ENCODE data around the gene TNNT2. TPM values are rescaled to one million over a fixed set of nuclear protein-coding genes. Genes with fewer than 3 reads are reported as not detected.

The TNNT2 gene
- total and polyA plus RNA-seq, 11 donors: 5,987 to 28,496 (median 7,745) TPM

GRCh38 chr1:201399352-201400126, 22.1 kb upstream of the TNNT2 start:
- Histone ChIP-seq H3K36me3 (no peaks in the 10 kb centered on the region), H3K27ac (no peak overlapping the region), H3K27me3 (peaks cover 0 to 36% (median 15%) of the 10 kb centered on the region in 9 donors), H3K4me1 (peaks cover 0 to 46% (median 13%) of the 10 kb centered on the region in 12 donors), H3K4me3 (peak overlapping the region in 9 of 12 donors; percentile 9 to 33 (median 22)), H3K9me3 (no peaks in the 10 kb centered on the region)
- intact Hi-C loops (cut with DNase I): no loop called here
- DNase-seq (no peak), ATAC-seq (peak in 2 of 4 donors; percentile 6 to 23)
- 15 to 60% (median 22%) methylated on average over 14 to 62 of the region's 62 CpGs for WGBS, 4 donors
- TF ChIP-seq CTCF (IDR thresholded peaks at IDR 0.05): no peak
- no peak for TF ChIP-seq POLR2A (IDR thresholded peaks at IDR 0.05)

GRCh38 chr1:201399018-201399351, 21.5 kb upstream of the TNNT2 start, which contains the start of gene LAD1:
Gene LAD1, minus strand, starts transcription at chr1:201399324. Its CDS starts 18 bp downstream, at chr1:201399306.
- DNase-seq (peak in 1 of 5 donors; percentile 45), ATAC-seq (no peak)
- Histone ChIP-seq H3K4me1 (peaks cover 0 to 43% (median 11%) of the 10 kb centered on the region in 12 donors), H3K4me3 (peak within 1 kb of the TSS in 9 of 12 donors; percentile 9 to 33 (median 22)), H3K27ac (no peak within 1 kb of the TSS), H3K36me3 (no peaks in the 10 kb centered on the region), H3K27me3 (peaks cover 0 to 36% (median 15%) of the 10 kb centered on the region in 9 donors), H3K9me3 (no peaks in the 10 kb centered on the region)
- 18 to 35% (median 28%) methylated on average over 9 to 25 of the region's 25 CpGs for WGBS, 4 donors
- intact Hi-C loops (cut with DNase I): no loop called here
- no peak for TF ChIP-seq POLR2A (IDR thresholded peaks at IDR 0.05)
- no peak for TF ChIP-seq CTCF (IDR thresholded peaks at IDR 0.05)

GRCh38 chr1:201397675-201398074, 20.2 kb upstream of the TNNT2 start:
- 94 to 97% (median 96%) methylated on average over 2 of the region's 2 CpGs for WGBS, 4 donors
- DNase-seq (no peak), ATAC-seq (no peak)
- Histone ChIP-seq H3K36me3 (no peaks in the 10 kb centered on the region), H3K9me3 (no peaks in the 10 kb centered on the region), H3K27me3 (peaks cover 0 to 36% (median 15%) of the 10 kb centered on the region in 9 donors), H3K4me1 (peaks cover 0 to 44% (median 10%) of the 10 kb centered on the region in 12 donors), H3K4me3 (no peak overlapping the region), H3K27ac (no peak overlapping the region)
- intact Hi-C loops (cut with DNase I): no loop called here
- TF ChIP-seq POLR2A (IDR thresholded peaks at IDR 0.05): no peak
- TF ChIP-seq CTCF (IDR thresholded peaks at IDR 0.05): no peak

- peaks cover 0 to 36% (median 15%) of the 10 kb centered on the region in 9 donors for H3K27me3 ChIP-seq
- H3K36me3 ChIP-seq: no peaks in the 10 kb centered on the region
- intact Hi-C loops (cut with DNase I): no loop called here
- no peak overlapping the region for H3K4me3 ChIP-seq
- 84 to 92% (median 88%) methylated on average over 7 to 10 of the region's 10 CpGs for WGBS, 4 donors
- H3K9me3 ChIP-seq: no peaks in the 10 kb centered on the region
- DNase-seq: peak in 1 of 5 donors; percentile 59
- peaks cover 0 to 47% (median 11%) of the 10 kb centered on the region in 12 donors for H3K4me1 ChIP-seq
- H3K27ac ChIP-seq: no peak overlapping the region
- TF ChIP-seq CTCF (IDR thresholded peaks at IDR 0.05): no peak
- no peak for TF ChIP-seq POLR2A (IDR thresholded peaks at IDR 0.05)
- ATAC-seq: peak in 2 of 4 donors; percentile 10 to 18
Observed at GRCh38 chr1:201396861-201397464, 19.5 kb upstream of the TNNT2 start.
